Measurements from ENCODE around the gene CSF2RB.

CSF2RB gene

GRCh38 chr22:36929621-36930020, 16.2 kb downstream of the CSF2RB start:
- TF ChIP-seq POLR2AphosphoS5 (IDR thresholded peaks at IDR 0.05; ENCODE audit: low read depth, low read length) (no peak), SIN3A (IDR thresholded peaks at IDR 0.05; ENCODE audit: borderline replicate concordance, insufficient read depth, low read length) (no peak), TAF1 (IDR thresholded peaks at IDR 0.05; ENCODE audit: borderline replicate concordance, insufficient read depth, low read length) (no peak), REST (IDR thresholded peaks at IDR 0.05; ENCODE audit: insufficient read depth in 1 of 2, low read depth in 2 of 2, low read length in 2 of 2) (no peak), FOXP2 (optimal IDR thresholded peaks at IDR 0.05; ENCODE audit: borderline replicate concordance, extremely low read depth, extremely low read length, insufficient read depth) (no peak)

DNA sequence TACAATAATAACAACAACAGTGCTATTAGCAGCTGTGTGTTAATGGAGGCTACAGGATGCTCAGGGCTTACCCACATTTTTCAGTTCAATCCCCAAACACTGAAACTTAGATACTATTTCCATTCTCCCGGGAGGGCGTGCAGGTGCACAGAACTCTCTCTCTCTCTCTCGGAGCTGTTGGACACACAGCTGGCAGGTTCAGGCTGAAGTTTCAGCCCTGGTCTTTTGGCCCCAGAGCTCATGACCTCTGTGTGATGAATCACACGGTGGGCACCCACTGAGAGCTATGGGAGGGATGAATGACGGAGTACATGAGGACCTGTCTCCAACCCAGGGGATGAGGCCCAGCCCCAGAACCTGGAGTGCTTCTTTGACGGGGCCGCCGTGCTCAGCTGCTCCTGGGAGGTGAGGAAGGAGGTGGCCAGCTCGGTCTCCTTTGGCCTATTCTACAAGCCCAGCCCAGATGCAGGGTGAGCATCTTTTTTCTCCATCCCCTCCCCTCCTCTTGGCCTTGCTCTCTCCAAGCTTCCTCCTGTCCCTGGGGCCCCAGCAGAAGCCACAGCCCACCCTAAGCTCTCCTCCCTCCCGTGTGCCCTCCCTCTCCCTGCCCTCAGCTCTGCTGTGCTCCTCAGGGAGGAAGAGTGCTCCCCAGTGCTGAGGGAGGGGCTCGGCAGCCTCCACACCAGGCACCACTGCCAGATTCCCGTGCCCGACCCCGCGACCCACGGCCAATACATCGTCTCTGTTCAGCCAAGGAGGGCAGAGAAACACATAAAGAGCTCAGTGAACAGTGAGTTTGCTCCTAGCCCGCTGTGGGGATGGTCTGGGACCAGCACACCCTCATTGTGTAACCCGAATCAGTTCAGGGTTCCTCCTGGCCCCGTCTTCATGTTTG, 16.9 kb downstream of the CSF2RB start:
- no peak for TF ChIP-seq TAF1 (IDR thresholded peaks at IDR 0.05; ENCODE audit: borderline replicate concordance, insufficient read depth, low read length)
- TF ChIP-seq REST (IDR thresholded peaks at IDR 0.05; ENCODE audit: insufficient read depth in 1 of 2, low read depth in 2 of 2, low read length in 2 of 2), result no peak
- TF ChIP-seq SIN3A (IDR thresholded peaks at IDR 0.05; ENCODE audit: borderline replicate concordance, insufficient read depth, low read length), result no peak
- no peak for TF ChIP-seq FOXP2 (optimal IDR thresholded peaks at IDR 0.05; ENCODE audit: borderline replicate concordance, extremely low read depth, extremely low read length, insufficient read depth)
- no peak for TF ChIP-seq POLR2AphosphoS5 (IDR thresholded peaks at IDR 0.05; ENCODE audit: low read depth, low read length)

GRCh38 chr22:36931446-36931845, 18.0 kb downstream of the CSF2RB start:
- TF ChIP-seq TAF1 (IDR thresholded peaks at IDR 0.05; ENCODE audit: borderline replicate concordance, insufficient read depth, low read length) (no peak), FOXP2 (optimal IDR thresholded peaks at IDR 0.05; ENCODE audit: borderline replicate concordance, extremely low read depth, extremely low read length, insufficient read depth) (no peak), POLR2AphosphoS5 (IDR thresholded peaks at IDR 0.05; ENCODE audit: low read depth, low read length) (no peak), REST (IDR thresholded peaks at IDR 0.05; ENCODE audit: insufficient read depth in 1 of 2, low read depth in 2 of 2, low read length in 2 of 2) (no peak), SIN3A (IDR thresholded peaks at IDR 0.05; ENCODE audit: borderline replicate concordance, insufficient read depth, low read length) (no peak)

DNA sequence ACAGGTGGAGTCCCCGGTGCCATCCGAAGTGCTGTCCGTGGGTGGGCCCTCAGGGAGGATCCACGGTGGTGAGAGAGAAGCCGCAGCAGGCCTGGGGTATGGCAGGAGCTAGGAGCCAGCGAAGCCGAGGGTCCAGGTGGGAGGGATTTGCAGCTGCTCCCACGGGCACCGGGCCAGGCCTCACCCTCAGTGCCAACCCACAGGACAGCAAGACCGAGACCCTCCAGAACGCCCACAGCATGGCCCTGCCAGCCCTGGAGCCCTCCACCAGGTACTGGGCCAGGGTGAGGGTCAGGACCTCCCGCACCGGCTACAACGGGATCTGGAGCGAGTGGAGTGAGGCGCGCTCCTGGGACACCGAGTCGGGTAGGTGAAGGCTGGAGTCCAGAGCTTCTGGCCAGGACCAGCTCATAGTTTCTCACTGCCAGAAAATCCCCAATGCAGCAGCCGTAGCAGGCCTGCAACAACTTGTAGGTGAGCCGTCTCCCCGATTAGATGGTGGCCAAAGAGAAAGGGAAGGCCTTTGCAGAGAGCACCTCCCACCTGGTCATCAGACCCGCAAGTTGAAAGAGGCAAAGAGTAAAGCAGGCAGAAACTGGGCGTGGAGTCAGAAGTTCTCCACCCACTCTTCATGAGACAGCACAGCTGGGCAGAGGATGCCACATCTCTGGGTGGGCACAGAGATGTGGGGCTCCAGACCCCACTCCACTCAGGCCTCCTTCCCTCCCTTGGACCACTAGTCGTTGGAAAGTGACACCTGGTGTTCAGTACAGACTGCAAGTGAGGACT, 20.4 kb downstream of the CSF2RB start:
- TF ChIP-seq TAF1 (IDR thresholded peaks at IDR 0.05; ENCODE audit: borderline replicate concordance, insufficient read depth, low read length) (no peak), REST (IDR thresholded peaks at IDR 0.05; ENCODE audit: insufficient read depth in 1 of 2, low read depth in 2 of 2, low read length in 2 of 2) (no peak), POLR2AphosphoS5 (IDR thresholded peaks at IDR 0.05; ENCODE audit: low read depth, low read length) (no peak), SIN3A (IDR thresholded peaks at IDR 0.05; ENCODE audit: borderline replicate concordance, insufficient read depth, low read length) (no peak), FOXP2 (optimal IDR thresholded peaks at IDR 0.05; ENCODE audit: borderline replicate concordance, extremely low read depth, extremely low read length, insufficient read depth) (no peak)
